ENCODE results near the gene IL17RE. TPM values are rescaled to one million over a fixed set of nuclear protein-coding genes. Genes with fewer than 3 reads are reported as not detected.

IL17RE gene
- total and polyA plus RNA-seq, 2 of the 13 experiments (the other 11 are each of a cell fraction or from before 2014, with no cell fraction given), result 14.5 to 24.1 TPM

DNA sequence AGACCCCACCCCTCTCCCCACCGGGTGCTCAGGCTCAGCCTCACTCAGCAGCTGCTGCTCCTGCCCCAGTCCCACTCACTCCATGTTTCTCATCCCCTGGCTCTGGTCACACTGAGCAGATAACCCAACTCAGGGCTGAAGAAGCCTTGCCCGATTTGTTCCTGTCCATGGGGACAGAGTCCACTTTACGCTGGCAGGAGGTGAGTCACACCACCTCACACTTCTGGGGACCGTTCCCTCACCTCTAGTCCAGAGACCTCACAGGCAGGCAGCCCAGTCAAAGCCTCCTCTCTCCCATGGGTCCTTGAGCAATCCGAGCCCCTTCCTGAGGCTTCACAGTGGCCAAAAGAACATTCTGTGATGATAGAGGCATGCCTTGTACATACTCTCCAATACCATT lies 23.9 kb upstream of the IL17RE start (continued):
- TF ChIP-seq, protein P1, sequence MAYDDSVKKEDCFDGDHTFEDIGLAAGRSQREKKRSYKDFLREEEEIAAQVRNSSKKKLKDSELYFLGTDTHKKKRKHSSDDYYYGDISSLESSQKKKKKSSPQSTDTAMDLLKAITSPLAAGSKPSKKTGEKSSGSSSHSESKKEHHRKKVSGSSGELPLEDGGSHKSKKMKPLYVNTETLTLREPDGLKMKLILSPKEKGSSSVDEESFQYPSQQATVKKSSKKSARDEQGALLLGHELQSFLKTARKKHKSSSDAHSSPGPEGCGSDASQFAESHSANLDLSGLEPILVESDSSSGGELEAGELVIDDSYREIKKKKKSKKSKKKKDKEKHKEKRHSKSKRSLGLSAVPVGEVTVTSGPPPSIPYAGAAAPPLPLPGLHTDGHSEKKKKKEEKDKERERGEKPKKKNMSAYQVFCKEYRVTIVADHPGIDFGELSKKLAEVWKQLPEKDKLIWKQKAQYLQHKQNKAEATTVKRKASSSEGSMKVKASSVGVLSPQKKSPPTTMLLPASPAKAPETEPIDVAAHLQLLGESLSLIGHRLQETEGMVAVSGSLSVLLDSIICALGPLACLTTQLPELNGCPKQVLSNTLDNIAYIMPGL (CRISPR knock-in tag; IDR thresholded peaks at IDR 0.05; ENCODE audit: borderline replicate concordance in 1 of 2, low read depth in 1 of 2), result no peak
- no peak for TF ChIP-seq KLF11 (CRISPR knock-in tag; IDR thresholded peaks at IDR 0.05)
- peak; percentile 88; the same call in 1 of the 2 replicates for TF ChIP-seq FOSL1 (CRISPR knock-in tag; IDR thresholded peaks at IDR 0.05; ENCODE audit: borderline replicate concordance)
- TF ChIP-seq SP140L (CRISPR knock-in tag; IDR thresholded peaks at IDR 0.05; ENCODE audit: borderline replicate concordance), result no peak
- no peak for TF ChIP-seq SUZ12 (IDR thresholded peaks at IDR 0.05; ENCODE audit: low read depth, low read length)
- no peak for TF ChIP-seq ZNF143 (CRISPR knock-in tag; IDR thresholded peaks at IDR 0.05)
- TF ChIP-seq ZBTB3 (CRISPR knock-in tag; IDR thresholded peaks at IDR 0.05; ENCODE audit: borderline replicate concordance, low read depth), result no peak
- TF ChIP-seq, protein P2, sequence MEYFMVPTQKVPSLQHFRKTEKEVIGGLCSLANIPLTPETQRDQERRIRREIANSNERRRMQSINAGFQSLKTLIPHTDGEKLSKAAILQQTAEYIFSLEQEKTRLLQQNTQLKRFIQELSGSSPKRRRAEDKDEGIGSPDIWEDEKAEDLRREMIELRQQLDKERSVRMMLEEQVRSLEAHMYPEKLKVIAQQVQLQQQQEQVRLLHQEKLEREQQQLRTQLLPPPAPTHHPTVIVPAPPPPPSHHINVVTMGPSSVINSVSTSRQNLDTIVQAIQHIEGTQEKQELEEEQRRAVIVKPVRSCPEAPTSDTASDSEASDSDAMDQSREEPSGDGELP (IDR thresholded peaks at IDR 0.05; ENCODE audit: borderline replicate concordance, low read depth), result no peak
- no peak for TF ChIP-seq ZNF607 (CRISPR knock-in tag; IDR thresholded peaks at IDR 0.05; ENCODE audit: borderline replicate concordance)
- TF ChIP-seq ZIK1 (CRISPR knock-in tag; IDR thresholded peaks at IDR 0.05; ENCODE audit: borderline replicate concordance, low read depth), result no peak
- TF ChIP-seq, protein P3, sequence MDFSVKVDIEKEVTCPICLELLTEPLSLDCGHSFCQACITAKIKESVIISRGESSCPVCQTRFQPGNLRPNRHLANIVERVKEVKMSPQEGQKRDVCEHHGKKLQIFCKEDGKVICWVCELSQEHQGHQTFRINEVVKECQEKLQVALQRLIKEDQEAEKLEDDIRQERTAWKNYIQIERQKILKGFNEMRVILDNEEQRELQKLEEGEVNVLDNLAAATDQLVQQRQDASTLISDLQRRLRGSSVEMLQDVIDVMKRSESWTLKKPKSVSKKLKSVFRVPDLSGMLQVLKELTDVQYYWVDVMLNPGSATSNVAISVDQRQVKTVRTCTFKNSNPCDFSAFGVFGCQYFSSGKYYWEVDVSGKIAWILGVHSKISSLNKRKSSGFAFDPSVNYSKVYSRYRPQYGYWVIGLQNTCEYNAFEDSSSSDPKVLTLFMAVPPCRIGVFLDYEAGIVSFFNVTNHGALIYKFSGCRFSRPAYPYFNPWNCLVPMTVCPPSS (IDR thresholded peaks at IDR 0.05), result no peak
- no peak for TF ChIP-seq ZNF432 (CRISPR knock-in tag; IDR thresholded peaks at IDR 0.05; ENCODE audit: borderline replicate concordance)
- TF ChIP-seq NAIF1 (CRISPR knock-in tag; IDR thresholded peaks at IDR 0.05; ENCODE audit: borderline replicate concordance), result no peak
- no peak for TF ChIP-seq MTF2 (CRISPR knock-in tag; IDR thresholded peaks at IDR 0.05; ENCODE audit: borderline replicate concordance)
- peak in 1 of 2 experiments; percentile 30; a peak in 1 of 4 replicates for TF ChIP-seq KLF16 (CRISPR knock-in tag; IDR thresholded peaks at IDR 0.05)
- no peak for TF ChIP-seq FOXM1 (CRISPR knock-in tag; IDR thresholded peaks at IDR 0.05)
- peak; percentile 67 for TF ChIP-seq ELF3 (CRISPR knock-in tag; IDR thresholded peaks at IDR 0.05)
- TF ChIP-seq, protein P4, sequence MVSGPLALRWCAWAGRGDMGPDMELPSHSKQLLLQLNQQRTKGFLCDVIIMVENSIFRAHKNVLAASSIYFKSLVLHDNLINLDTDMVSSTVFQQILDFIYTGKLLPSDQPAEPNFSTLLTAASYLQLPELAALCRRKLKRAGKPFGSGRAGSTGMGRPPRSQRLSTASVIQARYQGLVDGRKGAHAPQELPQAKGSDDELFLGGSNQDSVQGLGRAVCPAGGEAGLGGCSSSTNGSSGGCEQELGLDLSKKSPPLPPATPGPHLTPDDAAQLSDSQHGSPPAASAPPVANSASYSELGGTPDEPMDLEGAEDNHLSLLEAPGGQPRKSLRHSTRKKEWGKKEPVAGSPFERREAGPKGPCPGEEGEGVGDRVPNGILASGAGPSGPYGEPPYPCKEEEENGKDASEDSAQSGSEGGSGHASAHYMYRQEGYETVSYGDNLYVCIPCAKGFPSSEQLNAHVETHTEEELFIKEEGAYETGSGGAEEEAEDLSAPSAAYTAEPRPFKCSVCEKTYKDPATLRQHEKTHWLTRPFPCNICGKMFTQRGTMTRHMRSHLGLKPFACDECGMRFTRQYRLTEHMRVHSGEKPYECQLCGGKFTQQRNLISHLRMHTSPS (CRISPR knock-in tag; IDR thresholded peaks at IDR 0.05; ENCODE audit: low read depth), result 0 out of 2 replicates have a peak, but pooled peaks have one; percentile 33
- TF ChIP-seq, protein P5, sequence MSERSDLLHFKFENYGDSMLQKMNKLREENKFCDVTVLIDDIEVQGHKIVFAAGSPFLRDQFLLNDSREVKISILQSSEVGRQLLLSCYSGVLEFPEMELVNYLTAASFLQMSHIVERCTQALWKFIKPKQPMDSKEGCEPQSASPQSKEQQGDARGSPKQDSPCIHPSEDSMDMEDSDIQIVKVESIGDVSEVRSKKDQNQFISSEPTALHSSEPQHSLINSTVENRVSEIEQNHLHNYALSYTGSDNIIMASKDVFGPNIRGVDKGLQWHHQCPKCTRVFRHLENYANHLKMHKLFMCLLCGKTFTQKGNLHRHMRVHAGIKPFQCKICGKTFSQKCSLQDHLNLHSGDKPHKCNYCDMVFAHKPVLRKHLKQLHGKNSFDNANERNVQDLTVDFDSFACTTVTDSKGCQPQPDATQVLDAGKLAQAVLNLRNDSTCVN (CRISPR knock-in tag; IDR thresholded peaks at IDR 0.05; ENCODE audit: borderline replicate concordance), result 0 out of 2 replicates have a peak, but pooled peaks have one; percentile 15
- no peak for TF ChIP-seq ZBTB42 (CRISPR knock-in tag; IDR thresholded peaks at IDR 0.05)
- no peak for TF ChIP-seq U2AF1 (optimal IDR thresholded peaks at IDR 0.05; ENCODE audit: low read depth, low read length)
- TF ChIP-seq ZZZ3 (CRISPR knock-in tag; IDR thresholded peaks at IDR 0.05; ENCODE audit: borderline replicate concordance), result no peak
- TF ChIP-seq ADNP (CRISPR knock-in tag; IDR thresholded peaks at IDR 0.05), result no peak
- no peak for TF ChIP-seq KDM6A (CRISPR knock-in tag; IDR thresholded peaks at IDR 0.05; ENCODE audit: low read depth)
- no peak for TF ChIP-seq TOE1 (CRISPR knock-in tag; IDR thresholded peaks at IDR 0.05)

Measured in HepG2 (cell line).